Measurements from ENCODE around the gene LANCL3.

DNA sequence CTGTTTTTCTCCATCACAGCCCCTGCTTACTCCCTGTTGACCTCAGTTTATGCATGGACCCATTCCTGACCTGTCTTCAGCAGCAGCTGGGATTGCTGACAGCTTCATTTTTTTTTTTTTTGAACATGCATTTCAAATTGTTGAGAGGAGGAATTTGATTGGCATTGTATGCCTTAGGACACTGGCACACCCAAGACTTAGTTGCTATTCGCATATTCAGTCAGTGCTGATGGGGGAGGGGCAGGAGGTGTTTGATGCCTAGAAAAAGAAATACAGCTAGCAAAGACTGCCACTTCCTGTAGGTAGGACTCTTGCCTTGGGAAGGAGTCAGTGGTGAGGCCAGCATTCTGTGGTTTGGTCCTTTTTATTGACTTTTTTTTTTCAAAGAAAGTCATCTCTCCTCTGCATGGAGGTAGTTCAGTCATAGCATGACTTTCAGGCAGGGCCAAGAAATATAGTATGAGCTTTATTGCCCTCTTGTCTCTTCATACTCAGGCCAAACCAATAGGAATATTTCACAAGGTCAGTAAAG is 80.5 kb downstream of the LANCL3 start:
- TF ChIP-seq CTCF (conservative IDR thresholded peaks at IDR 0.05; ENCODE audit: low read depth, low read length) = no peak
- TF ChIP-seq EZH2 (IDR thresholded peaks at IDR 0.05; ENCODE audit: low read length, unreplicated experiment) = no peak

Data from PC-3 (cell line).